ENCODE data around the gene FKBP9.

The FKBP9 gene

DNA sequence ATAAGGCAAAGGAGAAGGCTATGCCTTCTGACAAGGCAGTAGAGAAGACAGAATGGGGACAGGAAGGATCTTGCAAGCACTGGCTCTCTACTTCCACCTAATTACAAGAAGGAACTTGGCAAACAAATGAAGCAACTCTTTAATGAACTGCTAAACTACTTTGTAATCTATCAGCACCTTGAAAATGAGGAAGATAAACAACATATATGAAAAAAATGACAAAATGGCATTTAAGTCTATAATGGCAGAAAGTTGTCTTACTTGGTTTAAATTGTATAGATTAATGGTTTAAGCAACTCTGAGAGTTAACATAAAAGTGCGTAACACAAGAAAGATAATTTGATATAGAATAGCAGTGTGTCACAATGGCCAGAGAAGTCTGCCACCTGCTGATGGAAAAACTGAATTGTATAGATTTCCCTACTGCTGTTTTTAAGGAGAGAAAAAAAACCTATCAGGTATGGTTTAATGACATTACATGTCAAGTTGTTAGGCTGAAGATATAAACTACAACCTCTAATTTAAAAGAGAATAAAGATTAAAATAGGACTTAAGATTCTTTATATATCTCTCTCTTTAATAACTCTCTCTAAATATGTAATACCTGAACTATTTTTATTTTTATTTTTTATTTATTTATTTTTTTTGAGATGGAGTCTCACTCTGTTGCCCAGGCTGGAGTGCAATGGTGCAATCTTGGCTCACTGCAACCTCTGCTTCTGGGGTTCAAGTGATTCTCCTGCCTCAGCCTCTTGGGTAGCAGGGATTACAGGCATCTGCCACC lies 93.5 kb downstream of the FKBP9 start:
- no peak overlapping the region for H3K27ac ChIP-seq (ENCODE audit: low read length)
- no peaks in the 10 kb centered on the region for H3K4me1 ChIP-seq (ENCODE audit: insufficient read depth, low read length)
- no peaks in the 10 kb centered on the region for H3K27me3 ChIP-seq (ENCODE audit: insufficient read depth, low read length)
- H3K4me3 ChIP-seq (ENCODE audit: low read length): no peak overlapping the region
- H3K9me3 ChIP-seq (ENCODE audit: insufficient read depth, low read depth, low read length): no peaks in the 10 kb centered on the region
- no peaks in the 10 kb centered on the region for H3K36me3 ChIP-seq (ENCODE audit: insufficient read depth, low read depth, low read length)
- H3K9ac ChIP-seq (ENCODE audit: low read depth, low read length): no peak overlapping the region

GRCh38 chr7:33053721-33054120 lies 96.5 kb downstream of the FKBP9 start:
- Histone ChIP-seq H3K9me3 (ENCODE audit: insufficient read depth, low read depth, low read length) (no peaks in the 10 kb centered on the region), H3K4me3 (ENCODE audit: low read length) (no peak overlapping the region), H3K36me3 (ENCODE audit: insufficient read depth, low read depth, low read length) (no peaks in the 10 kb centered on the region), H3K9ac (ENCODE audit: low read depth, low read length) (no peak overlapping the region), H3K27me3 (ENCODE audit: insufficient read depth, low read length) (no peaks in the 10 kb centered on the region), H3K4me1 (ENCODE audit: insufficient read depth, low read length) (no peaks in the 10 kb centered on the region), H3K27ac (ENCODE audit: low read length) (no peak overlapping the region)

- no peaks in the 10 kb centered on the region for H3K4me1 ChIP-seq (ENCODE audit: insufficient read depth, low read length)
- no peak overlapping the region for H3K9ac ChIP-seq (ENCODE audit: low read depth, low read length)
- no peak overlapping the region for H3K27ac ChIP-seq (ENCODE audit: low read length)
- H3K27me3 ChIP-seq (ENCODE audit: insufficient read depth, low read length): no peaks in the 10 kb centered on the region
- no peaks in the 10 kb centered on the region for H3K9me3 ChIP-seq (ENCODE audit: insufficient read depth, low read depth, low read length)
- no peaks in the 10 kb centered on the region for H3K36me3 ChIP-seq (ENCODE audit: insufficient read depth, low read depth, low read length)
- H3K4me3 ChIP-seq (ENCODE audit: low read length): no peak overlapping the region
These were observed 97.2 kb downstream of the FKBP9 start for GRCh38 chr7:33054261-33054964.

DNA sequence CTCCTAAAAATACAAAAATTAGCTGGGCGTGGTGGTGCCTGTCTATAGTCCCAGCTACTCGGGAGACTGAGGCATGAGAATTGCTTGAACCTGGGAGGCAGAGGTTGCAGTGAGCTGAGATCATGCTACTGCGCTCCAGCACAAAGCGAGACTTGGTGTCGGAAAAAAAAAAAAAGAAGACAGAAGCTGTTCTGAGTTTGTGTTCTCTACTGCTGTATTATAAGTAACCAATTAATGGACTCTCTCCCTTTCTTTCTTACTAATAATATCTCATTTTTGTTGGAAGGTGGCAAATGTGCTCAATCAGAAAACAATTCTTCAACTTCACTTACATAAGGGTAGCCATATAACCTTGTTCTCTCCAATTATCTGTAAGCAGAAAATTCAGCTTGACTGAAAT lies 97.9 kb downstream of the FKBP9 start:
- Histone ChIP-seq H3K9ac (ENCODE audit: low read depth, low read length) (no peak overlapping the region), H3K4me1 (ENCODE audit: insufficient read depth, low read length) (no peaks in the 10 kb centered on the region), H3K27ac (ENCODE audit: low read length) (no peak overlapping the region), H3K27me3 (ENCODE audit: insufficient read depth, low read length) (no peaks in the 10 kb centered on the region), H3K36me3 (ENCODE audit: insufficient read depth, low read depth, low read length) (no peaks in the 10 kb centered on the region), H3K9me3 (ENCODE audit: insufficient read depth, low read depth, low read length) (no peaks in the 10 kb centered on the region), H3K4me3 (ENCODE audit: low read length) (no peak overlapping the region)
